Endothelial cell of umbilical vein (primary cell): ENCODE results near the gene DEGS2. TPM values are rescaled to one million over a fixed set of nuclear protein-coding genes. Genes with fewer than 3 reads are reported as not detected.

Experiments used
- BruUV-seq: library from RNA; stranded (reverse); fragments of 400-500 nt; replicated peaks from 2 replicates; lab custom pipeline; 2021; lab: Mats Ljungman, UMichigan
- CTCF ChIA-PET: fragments of 300-600, 350-600 bp; sonication (Branson Sonifier 250); formaldehyde crosslinking; loops from one replicate; lab custom pipeline; 2021; ENCODE audit warnings: antibody characterized with exemption, inconsistent platforms; lab: Charles Lee
- POLR2A ChIA-PET: fragments of 300-600, 350-600 bp; sonication (Branson Sonifier 250); formaldehyde crosslinking; loops from one replicate; lab custom pipeline; 2021; ENCODE audit warnings: antibody characterized with exemption, inconsistent platforms; lab: Charles Lee
- DNase-seq: peaks from one replicate; pipeline ENCODE4 v3.0.0-alpha.2; 2011; ENCODE audit warnings: low read depth, low spot score
- FAIRE-seq: peaks from 2 replicates; lab custom pipeline; 2011; peaks lifted over from hg19 to GRCh38; lab: Jason Lieb, UNC
- H2AFZ ChIP-seq: 2 replicates; pipeline ENCODE4 v1.6.0; 2012; ENCODE audit warnings: low read depth, low read length, control low read depth, inconsistent platforms
- H3K27ac ChIP-seq: 2 replicates; pipeline ENCODE4 v1.5.1; 2011; ENCODE audit warnings: low read depth, mild to moderate bottlenecking, control low read depth, low read length, moderate library complexity; ENCODE audit not compliant: insufficient read depth
- H3K27me3 ChIP-seq, 2 experiments: 2 replicates each; pipeline versions ENCODE4 v1.6.0 to v1.6.1; 2011; ENCODE audit warnings: low read length in 2 of 2, mixed read lengths in 1 of 2; ENCODE audit not compliant: control insufficient read depth in 2 of 2, insufficient read depth in 2 of 2
- H3K36me3 ChIP-seq, 2 experiments: 2 replicates in 1 of 2; 3 replicates in 1 of 2; pipeline ENCODE4 v1.5.1; 2011; ENCODE audit warnings: low read length in 2 of 2, mild to moderate bottlenecking in 1 of 2, moderate library complexity in 1 of 2; ENCODE audit not compliant: control insufficient read depth in 2 of 2, insufficient read depth in 2 of 2; ENCODE audit errors: extremely low read depth in 1 of 2
- H3K4me1 ChIP-seq: 3 replicates; pipeline ENCODE4 v1.5.1; 2011; ENCODE audit warnings: mild to moderate bottlenecking, low read length; ENCODE audit not compliant: control insufficient read depth, insufficient read depth; ENCODE audit errors: extremely low read depth
- H3K4me2 ChIP-seq: 2 replicates; pipeline ENCODE4 v1.6.1; 2011; ENCODE audit warnings: low read length, control low read depth, mixed read lengths; ENCODE audit not compliant: insufficient read depth
- H3K4me3 ChIP-seq, 3 experiments: fragments of 200-600 bp in 1 of 3; sonication (generic), shearing (Covaris generic) in 1 of 3; replicated peaks in 1 of 3; 2 replicates each; pipeline ENCODE4 v1.5.1; 2011 to 2016; ENCODE audit warnings: control low read depth in 3 of 3, low read length in 3 of 3, mild to moderate bottlenecking in 2 of 3, inconsistent platforms in 1 of 3, low read depth in 1 of 3, moderate library complexity in 1 of 3; ENCODE audit not compliant: insufficient read depth in 1 of 3
- H3K79me2 ChIP-seq: 2 replicates; pipeline ENCODE4 v1.6.0; 2012; ENCODE audit warnings: low read length, inconsistent platforms; ENCODE audit not compliant: control insufficient read depth, insufficient read depth
- H3K9ac ChIP-seq: replicated peaks from 2 replicates; pipeline ENCODE3; 2011; ENCODE audit warnings: low read length, control low read depth; ENCODE audit not compliant: insufficient read depth; ENCODE audit errors: extremely low read depth
- H3K9me1 ChIP-seq: replicated peaks from 3 replicates; pipeline ENCODE4 v1.6.0; 2011; ENCODE audit warnings: mild to moderate bottlenecking, low read length; ENCODE audit not compliant: control insufficient read depth, insufficient read depth; ENCODE audit errors: extremely low read depth
- H3K9me3 ChIP-seq: replicated peaks from 2 replicates; pipeline ENCODE4 v1.5.1; 2012; ENCODE audit warnings: low read length, inconsistent platforms; ENCODE audit not compliant: control insufficient read depth, insufficient read depth
- H4K20me1 ChIP-seq: replicated peaks from 2 replicates; pipeline ENCODE3; 2011; ENCODE audit warnings: mild to moderate bottlenecking, low read length; ENCODE audit not compliant: control insufficient read depth, insufficient read depth; ENCODE audit errors: extremely low read depth
- CTCF ChIP-seq, 2 donors: IDR thresholded peaks; 1 replicate in 1 of 2; 2 replicates in 1 of 2; pipeline ENCODE4 v1.5.1; 2011; ENCODE audit warnings: low read length in 2 of 2, mild to moderate bottlenecking in 2 of 2, moderate library complexity in 2 of 2, control low read depth in 1 of 2, inconsistent platforms in 1 of 2, low read depth in 1 of 2; ENCODE audit not compliant: insufficient read depth in 1 of 2; ENCODE audit errors: extremely low read depth in 1 of 2
- EZH2 ChIP-seq: IDR thresholded peaks from 2 replicates; pipeline ENCODE4 v1.6.1; 2012; ENCODE audit warnings: borderline replicate concordance, low read depth, mild to moderate bottlenecking, moderate library complexity, low read length, inconsistent platforms; ENCODE audit not compliant: severe bottlenecking
- FOS ChIP-seq: IDR thresholded peaks from 2 replicates; pipeline ENCODE4 v1.6.1; 2011; ENCODE audit warnings: mild to moderate bottlenecking, low read length, moderate library complexity, borderline replicate concordance; ENCODE audit not compliant: insufficient read depth
- GATA2 ChIP-seq: IDR thresholded peaks from 2 replicates; pipeline ENCODE4 v1.7.0; 2011; ENCODE audit warnings: low read depth, mild to moderate bottlenecking, moderate library complexity, mixed read lengths, low read length; ENCODE audit not compliant: insufficient read length, insufficient read depth
- JUN ChIP-seq: IDR thresholded peaks from 2 replicates; pipeline ENCODE4 v1.6.1; 2011; ENCODE audit warnings: borderline replicate concordance, low read depth; ENCODE audit not compliant: insufficient read length, insufficient read depth
- MAX ChIP-seq: IDR thresholded peaks from 2 replicates; pipeline ENCODE4 v1.6.1; 2011; ENCODE audit not compliant: insufficient read depth, insufficient read length
- MYC ChIP-seq: IDR thresholded peaks from one replicate; pipeline ENCODE4 v1.6.1; 2011; ENCODE audit warnings: mild to moderate bottlenecking, low read depth, low read length
- POLR2A ChIP-seq: IDR thresholded peaks from 2 replicates; pipeline ENCODE4 v1.6.1; 2012; ENCODE audit warnings: low read depth, mild to moderate bottlenecking, control low read depth, low read length
- POLR2AphosphoS5 ChIP-seq: IDR thresholded peaks from 2 replicates; pipeline ENCODE4 v1.6.1; 2012; ENCODE audit warnings: low read depth, mild to moderate bottlenecking, control low read depth, low read length, moderate library complexity; ENCODE audit not compliant: insufficient read depth
- dilution Hi-C: fragments of 300-500 bp; cut with MboI; formaldehyde crosslinking; loops from one replicate; pipeline ENCODE4 v1.15.0; 2019; ENCODE audit warnings: low sequenced_read_pairs; ENCODE audit not compliant: extremely low pct_ligation_motif_present
- intact Hi-C: fragments of 100-400 bp; cut with micrococcal nuclease; formaldehyde crosslinking; loops from one replicate; pipeline ENCODE4 v1.10.0; 2022
- polyA plus RNA-seq, 4 experiments: library from polyadenylated mRNA; depleted of rRNA in 3 of 4; stranded (reverse) in 3 of 4; unstranded in 1 of 4; fragments of >200 nt; gene quantifications; 2 replicates each; pipeline versions ENCODE4 v1.2.1 to v1.2.3, GENCODE V29; 2011 to 2012; ENCODE audit warnings: missing spikeins in 1 of 4
- total RNA-seq: library from RNA; stranded (reverse); gene quantifications from 2 replicates; pipeline ENCODE4 v1.2.3, GENCODE V29; 2021

The DEGS2 gene
- total and polyA plus RNA-seq, 2 donors (not counting 3 experiments of a cell fraction or from before 2014, with no cell fraction given): 0.06 TPM; not detected in 1

- no peaks in the 10 kb centered on the region for H3K4me1 ChIP-seq
- DNase-seq (no peak), FAIRE-seq (no peak)
- no peak overlapping the region for H3K4me3 ChIP-seq
- ChIA-PET POLR2A (no interaction called here), CTCF (interaction anchor here (0.9 to 3.6 kb wide), 2 partner anchors 9 to 10 kb away, joined by 3 to 13 read pairs; no protein-coding TSS in a partner anchor)
- H3K36me3 ChIP-seq: no peaks in the 10 kb centered on the region
- no peaks in the 10 kb centered on the region for H3K9me3 ChIP-seq
- TF ChIP-seq CTCF (IDR thresholded peaks at IDR 0.05; ENCODE audit: extremely low read depth in 1 of 2, insufficient read depth in 1 of 2, low read depth in 1 of 2, low read length in 2 of 2) (no peak), POLR2AphosphoS5 (no peak), MAX (no peak), MYC (no peak), EZH2 (no peak), JUN (no peak), POLR2A (no peak), FOS (no peak), GATA2 (no peak)
- no peak overlapping the region for H2AFZ ChIP-seq
- no peaks in the 10 kb centered on the region for H3K79me2 ChIP-seq
- intact Hi-C loops: no loop called here
- peaks cover 2 to 4% of the 10 kb centered on the region in 2 experiments for H3K27me3 ChIP-seq
- H3K4me2 ChIP-seq: no peak overlapping the region
- no peak overlapping the region for H3K9ac ChIP-seq
- no TSS peak for BruUV-seq
- H3K27ac ChIP-seq: no peak overlapping the region
- H3K9me1 ChIP-seq: no peaks in the 10 kb centered on the region
- dilution Hi-C loops: no loop called here
- no peaks in the 10 kb centered on the region for H4K20me1 ChIP-seq
These were observed 43.7 kb upstream of the DEGS2 start for GRCh38 chr14:100203146-100203545.
